Glutamatergic neuron (in vitro differentiated cells): ENCODE data around the gene PRKCA. TPM values are rescaled to one million over a fixed set of nuclear protein-coding genes. Genes with fewer than 3 reads are reported as not detected.

Source experiments
- DNase-seq: peaks from one replicate; pipeline ENCODE4 v3.0.0; 2022
- H3K27ac Mint-ChIP-seq: one replicate; pipeline ENCODE4 v1.8.0; 2020; ENCODE audit warnings: mild to moderate bottlenecking, mixed read lengths, inconsistent platforms; ENCODE audit not compliant: unreplicated experiment
- H3K27me3 Mint-ChIP-seq: one replicate; pipeline ENCODE4 v1.8.0; 2020; ENCODE audit warnings: mild to moderate bottlenecking, moderate library complexity, mixed read lengths, inconsistent platforms; ENCODE audit not compliant: unreplicated experiment
- H3K36me3 Mint-ChIP-seq: one replicate; pipeline ENCODE4 v1.8.0; 2020; ENCODE audit warnings: mild to moderate bottlenecking, mixed read lengths, inconsistent platforms; ENCODE audit not compliant: unreplicated experiment
- H3K4me1 Mint-ChIP-seq: one replicate; pipeline ENCODE4 v1.8.0; 2020; ENCODE audit warnings: mild to moderate bottlenecking, low read depth, mixed read lengths, inconsistent platforms; ENCODE audit not compliant: unreplicated experiment
- H3K4me3 Mint-ChIP-seq: one replicate; pipeline ENCODE4 v1.8.0; 2020; ENCODE audit warnings: mild to moderate bottlenecking, mixed read lengths, inconsistent platforms; ENCODE audit not compliant: unreplicated experiment
- H3K9me3 Mint-ChIP-seq: one replicate; pipeline ENCODE4 v1.8.0; 2020; ENCODE audit warnings: mild to moderate bottlenecking, moderate library complexity, mixed read lengths, inconsistent platforms; ENCODE audit not compliant: unreplicated experiment
- total RNA-seq: library from RNA; stranded (reverse); fragmentation: NEBNext Ultra II Directional; extraction: Animal tissue kit (Norgen Biotek cat#: 25700); gene quantifications from one replicate; pipeline ENCODE4 v1.2.1, GENCODE V29; 2021; ENCODE audit not compliant: unreplicated experiment
- TF ChIP-seq, protein P1 (sequence below): fragments of 200-600 bp; sonication (generic); IDR thresholded peaks from one replicate; pipeline ENCODE4 v1.5.0; 2021; ENCODE audit not compliant: partially characterized antibody, unreplicated experiment

Gene PRKCA
- total RNA-seq, 1 donor from 2014 or later, result 2.2 TPM

GRCh38 chr17:66567234-66568170 lies 265.1 kb downstream of the PRKCA start:
- peaks cover 1% of the 10 kb centered on the region for H3K9me3 Mint-ChIP-seq
- no peaks in the 10 kb centered on the region for H3K27me3 Mint-ChIP-seq
- H3K4me3 Mint-ChIP-seq, result no peak overlapping the region
- no peaks in the 10 kb centered on the region for H3K4me1 Mint-ChIP-seq
- no peaks in the 10 kb centered on the region for H3K36me3 Mint-ChIP-seq
- H3K27ac Mint-ChIP-seq, result no peak overlapping the region
- DNase-seq, result peak; percentile 87
- TF ChIP-seq, protein P1, sequence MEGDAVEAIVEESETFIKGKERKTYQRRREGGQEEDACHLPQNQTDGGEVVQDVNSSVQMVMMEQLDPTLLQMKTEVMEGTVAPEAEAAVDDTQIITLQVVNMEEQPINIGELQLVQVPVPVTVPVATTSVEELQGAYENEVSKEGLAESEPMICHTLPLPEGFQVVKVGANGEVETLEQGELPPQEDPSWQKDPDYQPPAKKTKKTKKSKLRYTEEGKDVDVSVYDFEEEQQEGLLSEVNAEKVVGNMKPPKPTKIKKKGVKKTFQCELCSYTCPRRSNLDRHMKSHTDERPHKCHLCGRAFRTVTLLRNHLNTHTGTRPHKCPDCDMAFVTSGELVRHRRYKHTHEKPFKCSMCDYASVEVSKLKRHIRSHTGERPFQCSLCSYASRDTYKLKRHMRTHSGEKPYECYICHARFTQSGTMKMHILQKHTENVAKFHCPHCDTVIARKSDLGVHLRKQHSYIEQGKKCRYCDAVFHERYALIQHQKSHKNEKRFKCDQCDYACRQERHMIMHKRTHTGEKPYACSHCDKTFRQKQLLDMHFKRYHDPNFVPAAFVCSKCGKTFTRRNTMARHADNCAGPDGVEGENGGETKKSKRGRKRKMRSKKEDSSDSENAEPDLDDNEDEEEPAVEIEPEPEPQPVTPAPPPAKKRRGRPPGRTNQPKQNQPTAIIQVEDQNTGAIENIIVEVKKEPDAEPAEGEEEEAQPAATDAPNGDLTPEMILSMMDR, result peak; percentile 85

- Mint-ChIP-seq H3K27me3 (no peaks in the 10 kb centered on the region), H3K4me1 (no peaks in the 10 kb centered on the region), H3K27ac (no peak overlapping the region)
Measured at GRCh38 chr17:66569572-66569971, 267.2 kb downstream of the PRKCA start.

GRCh38 chr17:66570447-66571195 lies 268.2 kb downstream of the PRKCA start:
- Mint-ChIP-seq H3K27me3 (no peaks in the 10 kb centered on the region), H3K9me3 (peaks cover 1% of the 10 kb centered on the region), H3K27ac (no peak overlapping the region), H3K4me3 (no peak overlapping the region), H3K4me1 (no peaks in the 10 kb centered on the region), H3K36me3 (no peaks in the 10 kb centered on the region)
- TF ChIP-seq, protein P1, result no peak
- no peak for DNase-seq

More at GRCh38 chr17:66569572-66569971, 267.2 kb downstream of the PRKCA start:
- H3K9me3 Mint-ChIP-seq, result peaks cover 1% of the 10 kb centered on the region
- no peak for DNase-seq
- H3K4me3 Mint-ChIP-seq, result no peak overlapping the region
- TF ChIP-seq, protein P1, result no peak
- no peaks in the 10 kb centered on the region for H3K36me3 Mint-ChIP-seq

DNA sequence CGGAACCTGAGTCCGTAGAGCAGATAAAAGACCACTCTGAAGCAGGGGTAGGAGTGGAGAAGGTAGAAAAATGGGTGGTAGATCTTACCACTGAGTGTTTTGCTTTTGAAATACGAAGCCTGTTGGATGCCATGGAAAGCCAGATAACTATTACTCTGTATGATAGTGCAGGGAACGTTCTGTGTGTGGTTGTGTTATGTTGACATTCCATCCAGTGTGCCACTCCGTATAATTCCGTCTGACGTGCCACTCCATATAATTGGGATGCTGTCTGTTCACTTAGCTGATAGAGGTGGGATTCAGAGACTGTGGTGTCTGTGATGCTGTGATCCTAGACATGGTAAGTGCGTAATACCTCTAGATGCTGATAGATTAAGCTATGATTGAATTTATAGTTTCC lies 269.3 kb downstream of the PRKCA start:
- no peak for DNase-seq
- Mint-ChIP-seq H3K27me3 (no peaks in the 10 kb centered on the region), H3K36me3 (no peaks in the 10 kb centered on the region), H3K4me3 (no peak overlapping the region), H3K4me1 (no peaks in the 10 kb centered on the region), H3K27ac (no peak overlapping the region), H3K9me3 (peaks cover 1% of the 10 kb centered on the region)
- TF ChIP-seq, protein P1, result no peak

- peaks cover 1% of the 10 kb centered on the region for H3K9me3 Mint-ChIP-seq
- no peak for DNase-seq
- H3K4me1 Mint-ChIP-seq, result no peaks in the 10 kb centered on the region
- TF ChIP-seq, protein P1, result no peak
- no peak overlapping the region for H3K4me3 Mint-ChIP-seq
- no peaks in the 10 kb centered on the region for H3K36me3 Mint-ChIP-seq
- no peak overlapping the region for H3K27ac Mint-ChIP-seq
- no peaks in the 10 kb centered on the region for H3K27me3 Mint-ChIP-seq
Measured at GRCh38 chr17:66573078-66573477, 270.7 kb downstream of the PRKCA start.
